ENCODE data around the gene KLK14.

DNA sequence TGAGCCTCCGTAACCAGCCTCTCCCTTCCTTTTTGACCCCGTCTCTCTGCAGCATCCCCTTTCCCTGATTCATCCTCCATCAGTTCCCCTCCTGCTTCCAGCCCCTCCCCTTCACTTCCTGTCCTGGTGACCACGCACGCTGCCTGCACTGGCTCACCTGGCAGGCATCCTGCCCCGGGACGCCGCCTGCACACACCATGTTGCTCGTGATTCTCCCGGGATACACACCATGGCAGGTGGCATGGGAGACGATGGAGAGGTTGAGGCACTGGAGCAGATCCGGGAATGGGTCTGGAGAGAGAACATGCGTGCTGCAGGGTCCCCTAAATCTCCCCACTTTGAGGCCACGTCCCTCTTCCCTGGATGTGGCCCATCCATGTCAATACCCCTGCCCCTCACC lies 52.1 kb downstream of the KLK14 start:
- TF ChIP-seq, protein P1, sequence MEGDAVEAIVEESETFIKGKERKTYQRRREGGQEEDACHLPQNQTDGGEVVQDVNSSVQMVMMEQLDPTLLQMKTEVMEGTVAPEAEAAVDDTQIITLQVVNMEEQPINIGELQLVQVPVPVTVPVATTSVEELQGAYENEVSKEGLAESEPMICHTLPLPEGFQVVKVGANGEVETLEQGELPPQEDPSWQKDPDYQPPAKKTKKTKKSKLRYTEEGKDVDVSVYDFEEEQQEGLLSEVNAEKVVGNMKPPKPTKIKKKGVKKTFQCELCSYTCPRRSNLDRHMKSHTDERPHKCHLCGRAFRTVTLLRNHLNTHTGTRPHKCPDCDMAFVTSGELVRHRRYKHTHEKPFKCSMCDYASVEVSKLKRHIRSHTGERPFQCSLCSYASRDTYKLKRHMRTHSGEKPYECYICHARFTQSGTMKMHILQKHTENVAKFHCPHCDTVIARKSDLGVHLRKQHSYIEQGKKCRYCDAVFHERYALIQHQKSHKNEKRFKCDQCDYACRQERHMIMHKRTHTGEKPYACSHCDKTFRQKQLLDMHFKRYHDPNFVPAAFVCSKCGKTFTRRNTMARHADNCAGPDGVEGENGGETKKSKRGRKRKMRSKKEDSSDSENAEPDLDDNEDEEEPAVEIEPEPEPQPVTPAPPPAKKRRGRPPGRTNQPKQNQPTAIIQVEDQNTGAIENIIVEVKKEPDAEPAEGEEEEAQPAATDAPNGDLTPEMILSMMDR (IDR thresholded peaks at IDR 0.05 in 2 of 3, conservative IDR thresholded peaks at IDR 0.05 in 1 of 3; ENCODE audit: borderline replicate concordance in 1 of 3, insufficient read depth in 1 of 3, low read depth in 2 of 3, low read length in 2 of 3): no peak
- TF ChIP-seq EZH2phosphoT487 (IDR thresholded peaks at IDR 0.05; ENCODE audit: borderline replicate concordance) (no peak), CEBPB (IDR thresholded peaks at IDR 0.05; ENCODE audit: low read depth) (no peak), EZH2 (IDR thresholded peaks at IDR 0.05) (no peak), YY1 (IDR thresholded peaks at IDR 0.05; ENCODE audit: extremely low read depth, insufficient replicate concordance, low read depth, low read length) (no peak), POLR2A (IDR thresholded peaks at IDR 0.05; ENCODE audit: borderline replicate concordance, extremely low read depth, insufficient read depth, insufficient read length) (no peak), POLR2AphosphoS5 (IDR thresholded peaks at IDR 0.05; ENCODE audit: low read depth, low read length) (no peak), ZFX (IDR thresholded peaks at IDR 0.05) (no peak), JUND (IDR thresholded peaks at IDR 0.05) (no peak), ELF1 (IDR thresholded peaks at IDR 0.05; ENCODE audit: borderline replicate concordance, low read depth) (no peak), EGR1 (IDR thresholded peaks at IDR 0.05; ENCODE audit: low read depth) (no peak)
- TF ChIP-seq, protein P2, sequence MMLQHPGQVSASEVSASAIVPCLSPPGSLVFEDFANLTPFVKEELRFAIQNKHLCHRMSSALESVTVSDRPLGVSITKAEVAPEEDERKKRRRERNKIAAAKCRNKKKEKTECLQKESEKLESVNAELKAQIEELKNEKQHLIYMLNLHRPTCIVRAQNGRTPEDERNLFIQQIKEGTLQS (IDR thresholded peaks at IDR 0.05): no peak
- TF ChIP-seq, protein P3, sequence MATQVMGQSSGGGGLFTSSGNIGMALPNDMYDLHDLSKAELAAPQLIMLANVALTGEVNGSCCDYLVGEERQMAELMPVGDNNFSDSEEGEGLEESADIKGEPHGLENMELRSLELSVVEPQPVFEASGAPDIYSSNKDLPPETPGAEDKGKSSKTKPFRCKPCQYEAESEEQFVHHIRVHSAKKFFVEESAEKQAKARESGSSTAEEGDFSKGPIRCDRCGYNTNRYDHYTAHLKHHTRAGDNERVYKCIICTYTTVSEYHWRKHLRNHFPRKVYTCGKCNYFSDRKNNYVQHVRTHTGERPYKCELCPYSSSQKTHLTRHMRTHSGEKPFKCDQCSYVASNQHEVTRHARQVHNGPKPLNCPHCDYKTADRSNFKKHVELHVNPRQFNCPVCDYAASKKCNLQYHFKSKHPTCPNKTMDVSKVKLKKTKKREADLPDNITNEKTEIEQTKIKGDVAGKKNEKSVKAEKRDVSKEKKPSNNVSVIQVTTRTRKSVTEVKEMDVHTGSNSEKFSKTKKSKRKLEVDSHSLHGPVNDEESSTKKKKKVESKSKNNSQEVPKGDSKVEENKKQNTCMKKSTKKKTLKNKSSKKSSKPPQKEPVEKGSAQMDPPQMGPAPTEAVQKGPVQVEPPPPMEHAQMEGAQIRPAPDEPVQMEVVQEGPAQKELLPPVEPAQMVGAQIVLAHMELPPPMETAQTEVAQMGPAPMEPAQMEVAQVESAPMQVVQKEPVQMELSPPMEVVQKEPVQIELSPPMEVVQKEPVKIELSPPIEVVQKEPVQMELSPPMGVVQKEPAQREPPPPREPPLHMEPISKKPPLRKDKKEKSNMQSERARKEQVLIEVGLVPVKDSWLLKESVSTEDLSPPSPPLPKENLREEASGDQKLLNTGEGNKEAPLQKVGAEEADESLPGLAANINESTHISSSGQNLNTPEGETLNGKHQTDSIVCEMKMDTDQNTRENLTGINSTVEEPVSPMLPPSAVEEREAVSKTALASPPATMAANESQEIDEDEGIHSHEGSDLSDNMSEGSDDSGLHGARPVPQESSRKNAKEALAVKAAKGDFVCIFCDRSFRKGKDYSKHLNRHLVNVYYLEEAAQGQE (IDR thresholded peaks at IDR 0.05; ENCODE audit: low read depth): no peak

All from HCT116 (cell line).